ENCODE data around the gene B3GNT5.

GRCh38 chr3:183230826-183231225 lies 22.2 kb upstream of the B3GNT5 start:
- TF ChIP-seq MAX (IDR thresholded peaks at IDR 0.05) = no peak
- TF ChIP-seq RAD21 (IDR thresholded peaks at IDR 0.05; ENCODE audit: low read depth) = no peak
- TF ChIP-seq CEBPB (IDR thresholded peaks at IDR 0.05) = no peak
- TF ChIP-seq TEAD4 (IDR thresholded peaks at IDR 0.05) = no peak
- no peak for TF ChIP-seq NFIC (IDR thresholded peaks at IDR 0.05)
- TF ChIP-seq FOXM1 (IDR thresholded peaks at IDR 0.05; ENCODE audit: borderline replicate concordance, low read depth) = no peak
- TF ChIP-seq TAF1 (IDR thresholded peaks at IDR 0.05; ENCODE audit: low read depth) = no peak
- no peak for TF ChIP-seq EP300 (IDR thresholded peaks at IDR 0.05; ENCODE audit: borderline replicate concordance)
- no peak for TF ChIP-seq REST (IDR thresholded peaks at IDR 0.05; ENCODE audit: low read depth)
- TF ChIP-seq CREB1 (IDR thresholded peaks at IDR 0.05; ENCODE audit: low read depth) = no peak
- TF ChIP-seq YY1 (IDR thresholded peaks at IDR 0.05; ENCODE audit: low read depth) = no peak
- no peak for TF ChIP-seq TCF12 (IDR thresholded peaks at IDR 0.05; ENCODE audit: low read depth)

Data from Ishikawa (cell line).